ENCODE measurements around the gene FRMD4A.

DNA sequence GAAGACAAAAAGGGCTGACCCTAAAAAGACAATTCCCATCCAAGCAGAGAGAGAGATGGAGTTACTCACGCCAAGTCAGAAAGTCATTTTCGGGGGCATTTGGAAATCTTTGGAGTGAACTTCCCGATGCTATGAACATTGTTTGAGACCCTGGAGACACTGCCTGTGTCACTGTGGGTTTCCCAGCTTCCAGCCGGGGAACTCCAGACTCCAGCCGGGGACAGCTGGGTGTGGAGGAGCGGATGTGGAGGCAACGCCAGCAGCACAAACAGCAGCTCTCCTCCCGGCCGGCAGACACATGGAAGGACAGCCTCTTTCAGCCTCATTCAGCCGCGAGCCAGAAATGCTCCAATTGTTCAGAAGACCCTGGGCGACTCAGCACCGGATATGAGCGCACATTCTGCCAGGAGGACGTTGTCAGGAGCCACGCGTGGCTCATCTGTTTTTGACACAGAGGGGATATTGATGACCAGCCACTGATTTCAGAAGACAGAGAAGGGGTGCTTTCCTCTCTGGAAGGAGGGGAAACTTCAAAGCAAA lies 646.4 kb downstream of the FRMD4A start:
- TF ChIP-seq, protein P1, sequence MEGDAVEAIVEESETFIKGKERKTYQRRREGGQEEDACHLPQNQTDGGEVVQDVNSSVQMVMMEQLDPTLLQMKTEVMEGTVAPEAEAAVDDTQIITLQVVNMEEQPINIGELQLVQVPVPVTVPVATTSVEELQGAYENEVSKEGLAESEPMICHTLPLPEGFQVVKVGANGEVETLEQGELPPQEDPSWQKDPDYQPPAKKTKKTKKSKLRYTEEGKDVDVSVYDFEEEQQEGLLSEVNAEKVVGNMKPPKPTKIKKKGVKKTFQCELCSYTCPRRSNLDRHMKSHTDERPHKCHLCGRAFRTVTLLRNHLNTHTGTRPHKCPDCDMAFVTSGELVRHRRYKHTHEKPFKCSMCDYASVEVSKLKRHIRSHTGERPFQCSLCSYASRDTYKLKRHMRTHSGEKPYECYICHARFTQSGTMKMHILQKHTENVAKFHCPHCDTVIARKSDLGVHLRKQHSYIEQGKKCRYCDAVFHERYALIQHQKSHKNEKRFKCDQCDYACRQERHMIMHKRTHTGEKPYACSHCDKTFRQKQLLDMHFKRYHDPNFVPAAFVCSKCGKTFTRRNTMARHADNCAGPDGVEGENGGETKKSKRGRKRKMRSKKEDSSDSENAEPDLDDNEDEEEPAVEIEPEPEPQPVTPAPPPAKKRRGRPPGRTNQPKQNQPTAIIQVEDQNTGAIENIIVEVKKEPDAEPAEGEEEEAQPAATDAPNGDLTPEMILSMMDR (IDR thresholded peaks at IDR 0.05) = no peak
- TF ChIP-seq POLR2A (IDR thresholded peaks at IDR 0.05) = no peak

Measured in heart left ventricle (tissue), 13 donors.